ENCODE measurements around the gene WDR18.

The WDR18 gene

DNA sequence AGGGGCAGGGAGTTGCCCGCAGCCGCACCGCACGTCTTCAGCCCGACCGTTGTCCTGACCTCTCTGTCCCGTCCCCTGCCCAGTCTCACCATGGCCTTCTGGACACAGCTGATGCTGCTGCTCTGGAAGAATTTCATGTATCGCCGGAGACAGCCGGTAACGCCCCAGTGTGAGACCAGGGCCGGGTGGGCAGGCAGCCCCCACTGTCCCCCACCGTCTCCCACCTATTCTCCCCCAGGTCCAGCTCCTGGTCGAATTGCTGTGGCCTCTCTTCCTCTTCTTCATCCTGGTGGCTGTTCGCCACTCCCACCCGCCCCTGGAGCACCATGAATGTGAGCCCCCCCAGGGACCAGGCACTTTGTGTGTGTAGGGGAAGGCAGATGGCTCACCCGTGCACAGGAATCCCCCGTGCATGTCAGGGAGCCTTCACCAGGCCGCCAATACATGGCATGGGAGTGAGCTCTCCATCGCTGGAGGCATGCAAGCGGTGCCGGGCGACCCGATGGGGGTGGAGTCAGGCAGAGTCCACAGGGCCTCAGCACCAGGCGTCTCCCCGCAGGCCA is 57.2 kb downstream of the WDR18 start:
- DNase-seq (ENCODE audit: low read depth in 3 of 3), result no peak

DNA sequence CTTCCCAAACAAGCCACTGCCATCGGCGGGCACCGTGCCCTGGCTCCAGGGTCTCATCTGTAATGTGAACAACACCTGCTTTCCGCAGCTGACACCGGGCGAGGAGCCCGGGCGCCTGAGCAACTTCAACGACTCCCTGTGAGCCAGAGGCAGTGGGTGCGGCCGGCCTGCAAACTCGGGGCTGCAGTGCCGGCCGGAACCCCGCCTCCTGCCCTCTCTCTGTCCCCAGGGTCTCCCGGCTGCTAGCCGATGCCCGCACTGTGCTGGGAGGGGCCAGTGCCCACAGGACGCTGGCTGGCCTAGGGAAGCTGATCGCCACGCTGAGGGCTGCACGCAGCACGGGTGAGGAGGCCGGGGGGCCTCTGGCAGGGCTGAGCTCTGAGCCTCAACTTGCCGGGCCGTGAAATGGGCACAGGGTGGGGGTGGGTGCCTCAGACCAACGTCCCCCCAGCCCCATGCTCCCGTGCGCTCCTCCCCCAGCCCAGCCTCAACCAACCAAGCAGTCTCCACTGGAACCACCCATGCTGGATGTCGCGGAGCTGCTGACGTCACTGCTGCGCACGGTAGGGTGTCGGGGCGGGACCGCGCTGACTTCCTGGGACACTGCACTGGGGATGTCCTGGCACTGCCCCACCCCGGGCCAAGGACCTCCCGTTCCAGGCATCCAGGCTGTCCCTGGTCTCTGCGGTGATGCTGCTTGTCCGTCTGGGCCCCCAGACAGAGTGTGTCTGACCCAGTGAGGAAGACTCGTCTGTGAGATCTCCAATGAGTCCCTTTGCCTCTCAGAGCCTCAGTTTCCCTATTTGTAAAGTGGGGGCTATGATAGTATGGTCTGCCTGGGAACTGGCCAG is 57.9 kb downstream of the WDR18 start:
- DNase-seq (ENCODE audit: low read depth in 3 of 3), result no peak

DNA sequence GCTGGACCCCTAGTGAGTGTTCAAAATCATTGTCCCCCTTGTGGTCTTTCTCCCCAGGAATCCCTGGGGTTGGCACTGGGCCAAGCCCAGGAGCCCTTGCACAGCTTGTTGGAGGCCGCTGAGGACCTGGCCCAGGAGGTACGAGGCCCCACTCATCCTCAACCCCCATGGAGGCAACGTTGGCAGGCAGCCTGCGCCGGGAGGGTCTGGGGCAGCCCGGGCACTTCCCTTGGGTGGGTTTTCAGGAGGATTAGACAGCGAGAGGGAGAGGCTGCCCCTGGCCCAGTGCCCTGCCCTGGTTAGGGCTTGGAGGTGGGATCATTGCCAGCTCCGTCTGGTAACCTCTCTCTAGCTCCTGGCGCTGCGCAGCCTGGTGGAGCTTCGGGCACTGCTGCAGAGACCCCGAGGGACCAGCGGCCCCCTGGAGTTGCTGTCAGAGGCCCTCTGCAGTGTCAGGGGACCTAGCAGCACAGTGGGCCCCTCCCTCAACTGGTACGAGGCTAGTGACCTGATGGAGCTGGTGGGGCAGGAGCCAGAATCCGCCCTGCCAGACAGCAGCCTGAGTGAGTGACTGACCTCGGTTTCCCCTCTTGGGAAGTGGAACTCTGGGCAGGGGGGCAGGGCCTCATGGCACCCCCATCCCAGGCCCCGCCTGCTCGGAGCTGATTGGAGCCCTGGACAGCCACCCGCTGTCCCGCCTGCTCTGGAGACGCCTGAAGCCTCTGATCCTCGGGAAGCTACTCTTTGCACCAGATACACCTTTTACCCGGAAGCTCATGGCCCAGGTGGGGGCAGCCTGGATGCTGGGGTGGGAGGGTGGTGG is 58.8 kb downstream of the WDR18 start:
- no peak for DNase-seq (ENCODE audit: low read depth in 3 of 3)
